ENCODE measurements around the gene SEC16A.

GRCh38 chr9:136525841-136526499 is 43.1 kb upstream of the SEC16A start:
- no peak for TF ChIP-seq CTCF (IDR thresholded peaks at IDR 0.05; ENCODE audit: low read depth, low read length, missing input control)
- no peak for TF ChIP-seq YY1 (IDR thresholded peaks at IDR 0.05)
- TF ChIP-seq, protein P1, sequence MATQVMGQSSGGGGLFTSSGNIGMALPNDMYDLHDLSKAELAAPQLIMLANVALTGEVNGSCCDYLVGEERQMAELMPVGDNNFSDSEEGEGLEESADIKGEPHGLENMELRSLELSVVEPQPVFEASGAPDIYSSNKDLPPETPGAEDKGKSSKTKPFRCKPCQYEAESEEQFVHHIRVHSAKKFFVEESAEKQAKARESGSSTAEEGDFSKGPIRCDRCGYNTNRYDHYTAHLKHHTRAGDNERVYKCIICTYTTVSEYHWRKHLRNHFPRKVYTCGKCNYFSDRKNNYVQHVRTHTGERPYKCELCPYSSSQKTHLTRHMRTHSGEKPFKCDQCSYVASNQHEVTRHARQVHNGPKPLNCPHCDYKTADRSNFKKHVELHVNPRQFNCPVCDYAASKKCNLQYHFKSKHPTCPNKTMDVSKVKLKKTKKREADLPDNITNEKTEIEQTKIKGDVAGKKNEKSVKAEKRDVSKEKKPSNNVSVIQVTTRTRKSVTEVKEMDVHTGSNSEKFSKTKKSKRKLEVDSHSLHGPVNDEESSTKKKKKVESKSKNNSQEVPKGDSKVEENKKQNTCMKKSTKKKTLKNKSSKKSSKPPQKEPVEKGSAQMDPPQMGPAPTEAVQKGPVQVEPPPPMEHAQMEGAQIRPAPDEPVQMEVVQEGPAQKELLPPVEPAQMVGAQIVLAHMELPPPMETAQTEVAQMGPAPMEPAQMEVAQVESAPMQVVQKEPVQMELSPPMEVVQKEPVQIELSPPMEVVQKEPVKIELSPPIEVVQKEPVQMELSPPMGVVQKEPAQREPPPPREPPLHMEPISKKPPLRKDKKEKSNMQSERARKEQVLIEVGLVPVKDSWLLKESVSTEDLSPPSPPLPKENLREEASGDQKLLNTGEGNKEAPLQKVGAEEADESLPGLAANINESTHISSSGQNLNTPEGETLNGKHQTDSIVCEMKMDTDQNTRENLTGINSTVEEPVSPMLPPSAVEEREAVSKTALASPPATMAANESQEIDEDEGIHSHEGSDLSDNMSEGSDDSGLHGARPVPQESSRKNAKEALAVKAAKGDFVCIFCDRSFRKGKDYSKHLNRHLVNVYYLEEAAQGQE (IDR thresholded peaks at IDR 0.05) = no peak
- TF ChIP-seq, protein P2, sequence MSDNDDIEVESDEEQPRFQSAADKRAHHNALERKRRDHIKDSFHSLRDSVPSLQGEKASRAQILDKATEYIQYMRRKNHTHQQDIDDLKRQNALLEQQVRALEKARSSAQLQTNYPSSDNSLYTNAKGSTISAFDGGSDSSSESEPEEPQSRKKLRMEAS (IDR thresholded peaks at IDR 0.05) = no peak
- TF ChIP-seq RAD21 (IDR thresholded peaks at IDR 0.05) = no peak
- TF ChIP-seq GABPA (IDR thresholded peaks at IDR 0.05 in 1 of 2, conservative IDR thresholded peaks at IDR 0.05 in 1 of 2) = no peak
- TF ChIP-seq SP1 (IDR thresholded peaks at IDR 0.05) = no peak
- no peak for TF ChIP-seq TAF1 (conservative IDR thresholded peaks at IDR 0.05)
- TF ChIP-seq ZBTB33 (IDR thresholded peaks at IDR 0.05) = no peak
- TF ChIP-seq HNF4A (conservative IDR thresholded peaks at IDR 0.05) = no peak
- TF ChIP-seq RXRA (IDR thresholded peaks at IDR 0.05) = no peak

Measured in liver (tissue), 3 donors.